Ishikawa (cell line): ENCODE data around the gene ABCF3.

ENCODE experiments used
- CEBPB ChIP-seq: IDR thresholded peaks from 2 replicates; pipeline ENCODE4 v1.6.1; 2012
- CREB1 ChIP-seq: IDR thresholded peaks from 2 replicates; pipeline ENCODE4 v1.6.1; 2012; ENCODE audit warnings: low read depth
- EGR1 ChIP-seq: IDR thresholded peaks from 2 replicates; pipeline ENCODE4 v1.6.1; 2012
- EP300 ChIP-seq: IDR thresholded peaks from 2 replicates; pipeline ENCODE4 v1.6.1; 2012; ENCODE audit warnings: borderline replicate concordance
- FOXM1 ChIP-seq: IDR thresholded peaks from 2 replicates; pipeline ENCODE4 v1.6.1; 2012; ENCODE audit warnings: low read depth, borderline replicate concordance
- MAX ChIP-seq: IDR thresholded peaks from 2 replicates; pipeline ENCODE4 v1.6.1; 2012
- NFIC ChIP-seq: IDR thresholded peaks from 2 replicates; pipeline ENCODE4 v1.6.1; 2012
- RAD21 ChIP-seq: IDR thresholded peaks from 2 replicates; pipeline ENCODE4 v1.6.1; 2012; ENCODE audit warnings: low read depth
- TAF1 ChIP-seq: IDR thresholded peaks from 2 replicates; pipeline ENCODE4 v1.6.1; 2012; ENCODE audit warnings: low read depth, mild to moderate bottlenecking
- TCF12 ChIP-seq: IDR thresholded peaks from 2 replicates; pipeline ENCODE4 v1.6.1; 2012; ENCODE audit warnings: low read depth
- TEAD4 ChIP-seq: IDR thresholded peaks from 2 replicates; pipeline ENCODE4 v1.6.1; 2012
- YY1 ChIP-seq: IDR thresholded peaks from 2 replicates; pipeline ENCODE4 v1.6.1; 2012; ENCODE audit warnings: low read depth
- ZBTB7A ChIP-seq: IDR thresholded peaks from 2 replicates; pipeline ENCODE4 v1.6.1; 2012; ENCODE audit warnings: low read depth
- TF ChIP-seq, protein P1 (sequence below): IDR thresholded peaks from 2 replicates; pipeline ENCODE4 v1.6.1; 2012; ENCODE audit warnings: low read depth, mild to moderate bottlenecking
- TF ChIP-seq, protein P2 (sequence below): IDR thresholded peaks from 2 replicates; pipeline ENCODE4 v1.6.1; 2012

The ABCF3 gene

GRCh38 chr3:184189421-184189820 is 3.4 kb downstream of the ABCF3 start:
- no peak for TF ChIP-seq TEAD4
- no peak for TF ChIP-seq YY1
- TF ChIP-seq NFIC: no peak
- no peak for TF ChIP-seq EP300
- no peak for TF ChIP-seq ZBTB7A
- TF ChIP-seq EGR1: no peak
- TF ChIP-seq RAD21: no peak
- TF ChIP-seq, protein P1, sequence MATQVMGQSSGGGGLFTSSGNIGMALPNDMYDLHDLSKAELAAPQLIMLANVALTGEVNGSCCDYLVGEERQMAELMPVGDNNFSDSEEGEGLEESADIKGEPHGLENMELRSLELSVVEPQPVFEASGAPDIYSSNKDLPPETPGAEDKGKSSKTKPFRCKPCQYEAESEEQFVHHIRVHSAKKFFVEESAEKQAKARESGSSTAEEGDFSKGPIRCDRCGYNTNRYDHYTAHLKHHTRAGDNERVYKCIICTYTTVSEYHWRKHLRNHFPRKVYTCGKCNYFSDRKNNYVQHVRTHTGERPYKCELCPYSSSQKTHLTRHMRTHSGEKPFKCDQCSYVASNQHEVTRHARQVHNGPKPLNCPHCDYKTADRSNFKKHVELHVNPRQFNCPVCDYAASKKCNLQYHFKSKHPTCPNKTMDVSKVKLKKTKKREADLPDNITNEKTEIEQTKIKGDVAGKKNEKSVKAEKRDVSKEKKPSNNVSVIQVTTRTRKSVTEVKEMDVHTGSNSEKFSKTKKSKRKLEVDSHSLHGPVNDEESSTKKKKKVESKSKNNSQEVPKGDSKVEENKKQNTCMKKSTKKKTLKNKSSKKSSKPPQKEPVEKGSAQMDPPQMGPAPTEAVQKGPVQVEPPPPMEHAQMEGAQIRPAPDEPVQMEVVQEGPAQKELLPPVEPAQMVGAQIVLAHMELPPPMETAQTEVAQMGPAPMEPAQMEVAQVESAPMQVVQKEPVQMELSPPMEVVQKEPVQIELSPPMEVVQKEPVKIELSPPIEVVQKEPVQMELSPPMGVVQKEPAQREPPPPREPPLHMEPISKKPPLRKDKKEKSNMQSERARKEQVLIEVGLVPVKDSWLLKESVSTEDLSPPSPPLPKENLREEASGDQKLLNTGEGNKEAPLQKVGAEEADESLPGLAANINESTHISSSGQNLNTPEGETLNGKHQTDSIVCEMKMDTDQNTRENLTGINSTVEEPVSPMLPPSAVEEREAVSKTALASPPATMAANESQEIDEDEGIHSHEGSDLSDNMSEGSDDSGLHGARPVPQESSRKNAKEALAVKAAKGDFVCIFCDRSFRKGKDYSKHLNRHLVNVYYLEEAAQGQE: no peak
- no peak for TF ChIP-seq CREB1
- no peak for TF ChIP-seq FOXM1
- TF ChIP-seq CEBPB: no peak
- no peak for TF ChIP-seq TCF12

GRCh38 chr3:184192889-184193288 is 6.9 kb downstream of the ABCF3 start:
- no peak for TF ChIP-seq MAX
- no peak for TF ChIP-seq TCF12
- no peak for TF ChIP-seq FOXM1
- no peak for TF ChIP-seq EGR1
- TF ChIP-seq, protein P1: no peak
- TF ChIP-seq TAF1: no peak
- TF ChIP-seq TEAD4: no peak
- TF ChIP-seq CEBPB: no peak
- TF ChIP-seq, protein P2, sequence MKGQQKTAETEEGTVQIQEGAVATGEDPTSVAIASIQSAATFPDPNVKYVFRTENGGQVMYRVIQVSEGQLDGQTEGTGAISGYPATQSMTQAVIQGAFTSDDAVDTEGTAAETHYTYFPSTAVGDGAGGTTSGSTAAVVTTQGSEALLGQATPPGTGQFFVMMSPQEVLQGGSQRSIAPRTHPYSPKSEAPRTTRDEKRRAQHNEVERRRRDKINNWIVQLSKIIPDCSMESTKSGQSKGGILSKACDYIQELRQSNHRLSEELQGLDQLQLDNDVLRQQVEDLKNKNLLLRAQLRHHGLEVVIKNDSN: no peak
- no peak for TF ChIP-seq CREB1
- no peak for TF ChIP-seq RAD21
- no peak for TF ChIP-seq NFIC
- TF ChIP-seq EP300: no peak
- no peak for TF ChIP-seq YY1
- no peak for TF ChIP-seq ZBTB7A

DNA sequence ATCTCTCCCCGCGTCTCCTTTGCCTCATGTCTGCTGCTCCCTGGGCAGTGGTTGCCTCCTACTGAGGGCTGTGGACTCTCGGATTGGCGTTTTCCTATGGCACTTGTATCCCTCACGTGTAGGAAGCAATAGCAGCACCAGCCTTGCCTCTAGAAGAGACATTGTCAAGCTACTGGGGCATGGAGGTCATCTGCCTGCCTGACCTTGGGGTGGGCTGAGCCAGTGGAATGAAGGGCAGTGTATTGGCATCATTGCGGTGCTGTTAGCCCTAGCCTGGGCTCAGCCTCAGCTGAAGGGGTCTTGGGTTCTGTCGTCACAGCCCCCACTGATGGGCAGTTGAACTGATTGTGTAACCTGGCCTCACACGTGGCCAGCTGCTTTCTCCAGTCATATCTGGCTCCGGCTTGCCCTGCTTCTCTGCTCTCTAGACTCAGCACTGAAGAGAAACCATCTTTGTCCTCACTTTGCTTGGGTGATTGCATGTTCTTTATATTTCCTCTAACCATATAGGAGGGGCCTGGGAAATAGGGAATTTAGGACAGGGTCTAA is 8.1 kb downstream of the ABCF3 start:
- no peak for TF ChIP-seq TCF12
- no peak for TF ChIP-seq MAX
- no peak for TF ChIP-seq CREB1
- TF ChIP-seq FOXM1: no peak
- TF ChIP-seq RAD21: no peak
- TF ChIP-seq TEAD4: no peak
- TF ChIP-seq ZBTB7A: no peak
- no peak for TF ChIP-seq CEBPB
- TF ChIP-seq EP300: no peak
- TF ChIP-seq EGR1: no peak
- TF ChIP-seq TAF1: no peak
- TF ChIP-seq, protein P2: no peak
- TF ChIP-seq YY1: no peak
- TF ChIP-seq NFIC: no peak
- TF ChIP-seq, protein P1: no peak

- TF ChIP-seq MAX (no peak), TEAD4 (no peak), RAD21 (no peak), NFIC (no peak), CREB1 (no peak), TCF12 (no peak), TAF1 (no peak), YY1 (no peak), EP300 (no peak)
- TF ChIP-seq, protein P2: no peak
- TF ChIP-seq, protein P1: no peak
These were observed 10.5 kb downstream of the ABCF3 start for GRCh38 chr3:184196536-184196935.
